ENCODE data around the gene PAK4.

DNA sequence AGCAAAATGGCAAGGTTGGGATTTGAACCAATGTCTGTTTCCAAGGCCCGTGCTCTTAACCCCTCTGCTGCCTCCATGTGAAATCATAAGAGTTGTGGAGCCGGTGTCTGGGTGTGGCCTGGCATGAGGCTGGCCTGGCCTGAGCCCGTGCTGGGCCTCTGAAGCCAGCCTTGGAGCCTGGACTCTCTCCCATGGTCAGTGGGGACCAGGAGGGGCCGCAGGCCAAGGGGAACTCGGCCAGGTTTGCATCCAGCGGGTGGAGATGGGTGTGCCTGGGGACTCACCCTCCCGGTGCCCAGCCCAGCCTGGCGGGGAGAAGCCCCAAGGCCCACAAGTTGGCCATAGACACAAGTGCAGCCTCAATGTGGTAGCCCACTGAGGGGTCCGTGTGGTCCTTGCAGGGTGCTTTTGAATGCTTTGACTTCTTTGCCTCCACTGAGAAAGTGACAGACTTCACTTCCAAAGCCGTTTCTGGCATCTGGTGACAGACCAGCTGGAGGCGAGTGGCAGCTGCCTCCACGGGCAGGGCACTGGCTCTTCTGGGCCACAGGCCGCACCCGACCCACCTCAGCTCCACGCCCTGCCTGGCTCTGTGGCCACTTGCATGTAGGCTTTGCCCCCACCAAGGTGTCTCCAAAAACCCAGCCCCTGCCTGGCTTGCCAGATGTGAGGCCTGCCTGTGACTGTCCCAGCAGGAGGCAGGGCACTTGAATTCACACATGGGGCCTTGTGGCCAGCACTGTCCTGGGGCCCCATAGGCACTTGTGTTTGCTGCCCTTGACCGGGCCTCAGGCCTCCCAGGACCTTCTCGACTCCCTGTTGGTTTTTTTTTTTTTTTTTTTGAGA, 45.0 kb downstream of the PAK4 start:
- TF ChIP-seq POLR2A (IDR thresholded peaks at IDR 0.05; ENCODE audit: low read depth, low read length) (no peak), POLR2AphosphoS5 (IDR thresholded peaks at IDR 0.05; ENCODE audit: low read depth, low read length) (no peak), TAF1 (IDR thresholded peaks at IDR 0.05; ENCODE audit: borderline replicate concordance, low read depth, low read length) (no peak)
